Fibroblast of the aortic adventitia (primary cell): ENCODE results near the gene FBXO30. TPM values are rescaled to one million over a fixed set of nuclear protein-coding genes. Genes with fewer than 3 reads are reported as not detected.

Experiments used
- DNase-seq: peaks from one replicate; pipeline ENCODE4 v3.0.0-alpha.2; 2010; ENCODE audit warnings: low read depth
- H3K4me3 ChIP-seq: 2 replicates; pipeline ENCODE4 v1.5.1; 2011; ENCODE audit warnings: low read depth, mild to moderate bottlenecking, control low read depth, low read length, moderate library complexity
- CTCF ChIP-seq: IDR thresholded peaks from 2 replicates; pipeline ENCODE4 v1.5.1; 2011; ENCODE audit warnings: mild to moderate bottlenecking, low read length, control low read depth, inconsistent platforms; ENCODE audit not compliant: insufficient read depth
- total RNA-seq: library from RNA; depleted of rRNA; stranded (reverse); fragments of >200 nt; gene quantifications from 2 replicates; pipeline ENCODE4 v1.2.3, GENCODE V29; 2012; ENCODE audit warnings: low replicate concordance

FBXO30 gene
- total RNA-seq, 1 donor: 14.0 TPM

GRCh38 chr6:145763742-145764141 lies 50.9 kb downstream of the FBXO30 start:
- no peak for DNase-seq
- TF ChIP-seq CTCF: no peak
- H3K4me3 ChIP-seq: no peak overlapping the region

- no peak overlapping the region for H3K4me3 ChIP-seq
- TF ChIP-seq CTCF: no peak
- no peak for DNase-seq
Measured at GRCh38 chr6:145761584-145761983, 53.0 kb downstream of the FBXO30 start.

GRCh38 chr6:145758113-145758512 lies 56.5 kb downstream of the FBXO30 start:
- TF ChIP-seq CTCF: no peak
- no peak overlapping the region for H3K4me3 ChIP-seq
- DNase-seq: no peak

- peak; percentile 98 for DNase-seq
- no peak overlapping the region for H3K4me3 ChIP-seq
- TF ChIP-seq CTCF: no peak
Measured at GRCh38 chr6:145756170-145756662, 58.4 kb downstream of the FBXO30 start.

- TF ChIP-seq CTCF: no peak
- no peak for DNase-seq
- no peak overlapping the region for H3K4me3 ChIP-seq
Measured at GRCh38 chr6:145755682-145756081, 58.9 kb downstream of the FBXO30 start.

- TF ChIP-seq CTCF: no peak
- DNase-seq: no peak
- no peak overlapping the region for H3K4me3 ChIP-seq
Measured at GRCh38 chr6:145752638-145753037, 62.0 kb downstream of the FBXO30 start.

GRCh38 chr6:145749632-145750031 lies 65.0 kb downstream of the FBXO30 start:
- H3K4me3 ChIP-seq: no peak overlapping the region
- peak; percentile 76 for DNase-seq
- no peak for TF ChIP-seq CTCF
